ENCODE results near the gene DHX58. TPM values are rescaled to one million over a fixed set of nuclear protein-coding genes. Genes with fewer than 3 reads are reported as not detected.

DHX58 gene
- total RNA-seq, 1 donor from 2014 or later = 2.3 TPM

DNA sequence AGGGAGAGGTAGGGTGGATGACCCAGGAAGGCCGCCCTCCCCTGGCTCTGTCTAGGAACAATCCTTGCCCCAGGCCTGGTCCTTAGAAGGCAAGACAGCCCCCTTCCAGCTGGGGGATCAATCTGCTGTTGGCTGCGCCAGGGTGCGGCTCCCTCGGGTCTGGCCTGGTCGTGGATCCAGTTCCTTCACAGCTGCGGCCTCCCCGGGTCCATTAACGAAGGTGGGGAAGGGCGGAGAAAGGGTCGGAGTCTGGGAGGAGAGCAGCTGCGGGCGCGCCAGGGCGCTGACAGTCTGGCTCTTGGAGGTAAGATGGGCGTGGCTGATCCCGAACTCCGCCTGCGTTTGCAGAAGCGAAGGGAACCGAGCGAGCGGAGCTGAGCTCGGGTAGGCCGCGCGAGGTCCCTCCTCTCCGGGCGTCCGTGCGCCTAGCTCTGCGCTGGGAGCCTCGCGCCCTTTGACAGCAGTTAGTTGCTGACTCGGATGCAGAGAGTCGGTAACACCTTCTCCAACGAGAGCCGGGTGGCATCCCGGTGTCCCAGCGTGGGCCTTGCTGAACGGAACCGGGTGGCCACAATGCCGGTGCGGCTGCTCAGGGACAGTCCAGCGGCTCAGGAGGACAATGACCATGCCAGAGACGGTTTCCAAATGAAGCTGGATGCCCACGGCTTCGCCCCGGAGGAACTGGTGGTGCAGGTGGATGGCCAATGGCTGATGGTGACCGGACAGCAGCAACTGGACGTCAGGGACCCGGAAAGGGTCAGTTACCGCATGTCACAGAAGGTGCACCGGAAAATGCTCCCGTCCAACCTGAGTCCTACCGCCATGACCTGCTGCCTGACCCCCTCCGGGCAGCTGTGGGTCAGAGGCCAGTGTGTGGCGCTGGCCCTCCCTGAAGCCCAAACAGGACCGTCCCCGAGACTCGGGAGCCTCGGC is 10.1 kb upstream of the DHX58 start, which contains the start of gene HSPB9:
HSPB9 (plus strand) TSS at position 434 of the 933 bp plus-strand sequence; CDS start at position 481, 47 bp downstream.
- TF ChIP-seq, protein P1, sequence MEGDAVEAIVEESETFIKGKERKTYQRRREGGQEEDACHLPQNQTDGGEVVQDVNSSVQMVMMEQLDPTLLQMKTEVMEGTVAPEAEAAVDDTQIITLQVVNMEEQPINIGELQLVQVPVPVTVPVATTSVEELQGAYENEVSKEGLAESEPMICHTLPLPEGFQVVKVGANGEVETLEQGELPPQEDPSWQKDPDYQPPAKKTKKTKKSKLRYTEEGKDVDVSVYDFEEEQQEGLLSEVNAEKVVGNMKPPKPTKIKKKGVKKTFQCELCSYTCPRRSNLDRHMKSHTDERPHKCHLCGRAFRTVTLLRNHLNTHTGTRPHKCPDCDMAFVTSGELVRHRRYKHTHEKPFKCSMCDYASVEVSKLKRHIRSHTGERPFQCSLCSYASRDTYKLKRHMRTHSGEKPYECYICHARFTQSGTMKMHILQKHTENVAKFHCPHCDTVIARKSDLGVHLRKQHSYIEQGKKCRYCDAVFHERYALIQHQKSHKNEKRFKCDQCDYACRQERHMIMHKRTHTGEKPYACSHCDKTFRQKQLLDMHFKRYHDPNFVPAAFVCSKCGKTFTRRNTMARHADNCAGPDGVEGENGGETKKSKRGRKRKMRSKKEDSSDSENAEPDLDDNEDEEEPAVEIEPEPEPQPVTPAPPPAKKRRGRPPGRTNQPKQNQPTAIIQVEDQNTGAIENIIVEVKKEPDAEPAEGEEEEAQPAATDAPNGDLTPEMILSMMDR (IDR thresholded peaks at IDR 0.05) = no peak
- no peaks in the 10 kb centered on the region for H3K27me3 Mint-ChIP-seq (ENCODE audit: unreplicated experiment)
- no peaks in the 10 kb centered on the region for H3K9me3 Mint-ChIP-seq (ENCODE audit: unreplicated experiment)
- peaks cover 8% of the 10 kb centered on the region for H3K4me1 Mint-ChIP-seq (ENCODE audit: unreplicated experiment)
- H3K4me3 Mint-ChIP-seq (ENCODE audit: unreplicated experiment) = peak within 1 kb of the TSS; percentile 58
- peaks cover 9% of the 10 kb centered on the region for H3K36me3 Mint-ChIP-seq (ENCODE audit: unreplicated experiment)
- no peak for DNase-seq (ENCODE audit: extremely low spot score, unreplicated experiment)
- no peak within 1 kb of the TSS for H3K27ac Mint-ChIP-seq (ENCODE audit: unreplicated experiment)

GRCh38 chr17:42120770-42121769 is 8.6 kb upstream of the DHX58 start, which contains the start of gene KAT2A:
Gene KAT2A (minus strand): TSS chr17:42121367. CDS start chr17:42121304, 63 bp downstream.
- Mint-ChIP-seq H3K27ac (ENCODE audit: unreplicated experiment) (peak within 1 kb of the TSS; percentile 67), H3K9me3 (ENCODE audit: unreplicated experiment) (no peaks in the 10 kb centered on the region), H3K27me3 (ENCODE audit: unreplicated experiment) (no peaks in the 10 kb centered on the region), H3K4me1 (ENCODE audit: unreplicated experiment) (peaks cover 13% of the 10 kb centered on the region), H3K36me3 (ENCODE audit: unreplicated experiment) (peaks cover 8% of the 10 kb centered on the region), H3K4me3 (ENCODE audit: unreplicated experiment) (peak within 1 kb of the TSS; percentile 58)
- TF ChIP-seq, protein P1 (IDR thresholded peaks at IDR 0.05) = no peak
- DNase-seq (ENCODE audit: extremely low spot score, unreplicated experiment) = peak; percentile 91

DNA sequence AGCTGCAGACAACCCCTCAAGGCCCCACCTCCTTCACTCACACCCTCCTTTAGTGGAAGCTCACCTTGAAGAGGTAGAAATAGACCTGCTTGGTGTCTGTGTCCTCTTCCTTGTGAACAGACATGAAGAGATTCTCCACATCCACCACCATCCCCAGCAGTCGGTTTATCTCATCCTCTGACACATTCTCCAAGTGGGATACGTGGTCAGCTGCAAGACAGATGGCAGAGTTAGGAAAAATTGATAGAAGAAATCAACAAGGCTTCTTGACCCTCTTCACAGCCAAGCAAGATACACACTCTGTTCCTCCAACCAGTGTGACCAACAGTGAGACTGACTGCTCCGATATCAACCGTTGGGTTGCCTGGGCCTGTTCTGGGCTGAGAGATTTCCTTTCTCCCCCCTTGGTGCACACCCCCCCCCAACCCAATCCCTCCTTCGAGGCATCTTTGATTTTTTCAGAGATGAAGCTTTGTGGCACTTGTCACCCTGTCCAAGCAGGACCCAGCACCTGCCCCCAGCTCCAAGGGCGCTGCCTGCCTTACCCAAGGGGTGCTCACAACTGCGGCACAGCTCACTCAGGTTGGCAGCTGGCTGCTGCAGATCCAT is 7.8 kb upstream of the DHX58 start:
- no peak overlapping the region for H3K27ac Mint-ChIP-seq (ENCODE audit: unreplicated experiment)
- no peaks in the 10 kb centered on the region for H3K9me3 Mint-ChIP-seq (ENCODE audit: unreplicated experiment)
- H3K36me3 Mint-ChIP-seq (ENCODE audit: unreplicated experiment) = peaks cover 8% of the 10 kb centered on the region
- no peak for DNase-seq (ENCODE audit: extremely low spot score, unreplicated experiment)
- peaks cover 13% of the 10 kb centered on the region for H3K4me1 Mint-ChIP-seq (ENCODE audit: unreplicated experiment)
- peak overlapping the region; percentile 58 for H3K4me3 Mint-ChIP-seq (ENCODE audit: unreplicated experiment)
- TF ChIP-seq, protein P1 (IDR thresholded peaks at IDR 0.05) = no peak
- no peaks in the 10 kb centered on the region for H3K27me3 Mint-ChIP-seq (ENCODE audit: unreplicated experiment)

DNA sequence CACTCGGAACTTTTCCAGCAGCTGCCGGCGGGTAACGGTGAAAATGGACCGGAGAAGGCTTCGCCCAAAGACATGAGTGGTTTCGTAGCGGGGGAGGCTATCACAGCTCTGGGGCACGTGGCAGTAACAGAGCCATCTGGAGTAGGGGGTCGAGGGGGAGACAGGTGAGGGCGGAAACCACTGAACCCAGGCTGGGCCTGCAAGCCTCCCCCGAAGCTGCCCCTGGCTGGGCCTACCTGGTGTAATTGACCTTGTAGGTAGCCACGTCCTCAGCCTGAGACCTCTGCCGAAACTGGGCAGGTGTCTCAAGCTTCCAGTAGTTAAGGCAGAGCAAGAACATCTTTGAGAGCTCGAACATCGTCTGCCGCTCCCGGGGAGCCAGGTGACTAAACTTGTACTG is 6.8 kb upstream of the DHX58 start:
- no peak overlapping the region for H3K4me3 Mint-ChIP-seq (ENCODE audit: unreplicated experiment)

More for the DNA sequence above, 6.8 kb upstream of the DHX58 start:
- Mint-ChIP-seq H3K27ac (ENCODE audit: unreplicated experiment) (no peak overlapping the region), H3K36me3 (ENCODE audit: unreplicated experiment) (peaks cover 10% of the 10 kb centered on the region), H3K27me3 (ENCODE audit: unreplicated experiment) (no peaks in the 10 kb centered on the region), H3K9me3 (ENCODE audit: unreplicated experiment) (no peaks in the 10 kb centered on the region), H3K4me1 (ENCODE audit: unreplicated experiment) (peaks cover 13% of the 10 kb centered on the region)
- DNase-seq (ENCODE audit: extremely low spot score, unreplicated experiment) = no peak
- TF ChIP-seq, protein P1 (IDR thresholded peaks at IDR 0.05) = no peak

All from osteocyte (in vitro differentiated cells).